Epidermal melanocyte (primary cell): ENCODE results near the gene KLK2.

Experiments
- DNase-seq: peaks from one replicate; pipeline ENCODE4 v3.0.0; 2011; ENCODE audit warnings: low spot score; ENCODE audit not compliant: insufficient read length

Gene KLK2

DNA sequence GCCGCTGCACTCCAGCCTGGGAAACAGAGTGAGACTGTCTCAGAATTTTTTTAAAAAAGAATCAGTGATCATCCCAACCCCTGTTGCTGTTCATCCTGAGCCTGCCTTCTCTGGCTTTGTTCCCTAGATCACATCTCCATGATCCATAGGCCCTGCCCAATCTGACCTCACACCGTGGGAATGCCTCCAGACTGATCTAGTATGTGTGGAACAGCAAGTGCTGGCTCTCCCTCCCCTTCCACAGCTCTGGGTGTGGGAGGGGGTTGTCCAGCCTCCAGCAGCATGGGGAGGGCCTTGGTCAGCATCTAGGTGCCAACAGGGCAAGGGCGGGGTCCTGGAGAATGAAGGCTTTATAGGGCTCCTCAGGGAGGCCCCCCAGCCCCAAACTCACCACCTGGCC, at the start of gene KLK2:
KLK2 (plus strand) TSS at position 384 of the 400 bp plus-strand sequence. CDS start 35 bp downstream, outside the sequence.
- no peak for DNase-seq

DNA sequence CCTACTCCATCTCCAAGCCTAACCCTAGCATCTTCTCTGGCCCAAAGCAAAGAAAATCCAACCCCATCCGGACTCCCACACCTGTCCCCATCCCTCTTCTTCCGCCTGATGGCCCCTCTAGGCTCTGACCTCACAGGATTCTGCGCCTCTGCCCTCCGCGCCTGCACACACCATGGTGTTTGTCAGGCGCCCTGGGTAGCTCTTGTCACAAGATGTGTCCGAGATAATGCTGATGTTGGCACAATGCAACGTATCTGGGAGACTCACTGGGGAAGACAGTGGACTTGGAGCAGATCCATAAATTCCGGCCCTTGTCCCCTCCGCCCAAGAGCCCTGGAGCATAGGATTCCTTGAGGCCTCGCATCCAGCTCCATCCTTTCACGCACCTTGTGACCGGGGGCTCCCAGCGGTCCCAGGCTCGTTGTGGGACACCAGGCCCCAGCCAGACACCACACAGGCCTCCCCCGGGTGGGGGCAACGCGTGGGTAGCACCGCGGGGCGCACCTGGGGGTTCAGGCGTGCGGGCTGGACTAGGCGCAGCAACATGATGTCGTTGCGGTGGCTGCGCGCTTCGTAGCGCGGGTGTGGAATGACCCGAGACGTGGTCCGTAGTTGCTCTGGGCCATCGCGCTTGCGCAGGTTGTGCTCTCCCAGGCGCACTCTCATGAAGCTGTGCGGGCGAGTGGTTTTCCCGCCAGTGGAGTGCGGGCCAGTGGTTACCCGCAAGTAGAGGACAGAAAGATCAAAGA, 46.6 kb upstream of the KLK2 start:
- no peak for DNase-seq

DNA sequence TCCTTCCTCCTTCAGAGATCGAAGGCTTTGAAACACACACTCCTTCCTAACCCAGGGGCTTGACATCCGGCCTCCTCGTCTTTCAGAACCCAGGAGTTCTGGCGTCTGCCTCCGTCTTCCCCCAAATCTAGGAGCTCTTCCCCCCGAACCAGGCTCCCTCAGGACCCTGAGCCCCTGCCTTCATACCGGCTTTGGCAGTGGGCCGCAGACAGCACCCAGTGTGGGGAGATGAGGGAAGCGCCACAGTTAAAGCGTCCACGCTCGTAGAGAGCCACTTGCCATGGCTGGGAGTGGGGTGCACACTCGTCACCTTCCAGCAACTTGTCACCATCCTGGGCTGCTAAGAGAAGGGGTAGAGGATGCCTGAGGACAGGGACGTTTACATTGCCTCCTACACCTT, 45.8 kb upstream of the KLK2 start:
- no peak for DNase-seq

DNA sequence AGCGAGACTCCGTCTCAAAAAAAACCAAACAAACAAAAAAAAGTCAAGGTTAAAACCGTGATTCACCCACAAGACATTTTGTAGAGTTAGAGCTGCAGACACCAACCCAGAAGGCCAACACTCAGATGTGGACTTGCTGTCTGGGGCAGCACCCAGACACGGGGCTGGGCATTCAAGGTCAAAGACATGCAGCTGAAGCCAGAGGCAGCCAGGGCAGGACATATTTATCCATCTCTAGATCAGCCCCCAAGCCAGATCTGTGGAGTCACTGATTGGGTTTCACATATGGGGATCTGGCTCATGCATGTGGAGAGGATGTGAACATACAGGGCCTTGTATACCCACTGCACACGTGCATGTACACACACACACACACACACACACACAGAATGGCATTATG, 43.4 kb upstream of the KLK2 start:
- no peak for DNase-seq

DNA sequence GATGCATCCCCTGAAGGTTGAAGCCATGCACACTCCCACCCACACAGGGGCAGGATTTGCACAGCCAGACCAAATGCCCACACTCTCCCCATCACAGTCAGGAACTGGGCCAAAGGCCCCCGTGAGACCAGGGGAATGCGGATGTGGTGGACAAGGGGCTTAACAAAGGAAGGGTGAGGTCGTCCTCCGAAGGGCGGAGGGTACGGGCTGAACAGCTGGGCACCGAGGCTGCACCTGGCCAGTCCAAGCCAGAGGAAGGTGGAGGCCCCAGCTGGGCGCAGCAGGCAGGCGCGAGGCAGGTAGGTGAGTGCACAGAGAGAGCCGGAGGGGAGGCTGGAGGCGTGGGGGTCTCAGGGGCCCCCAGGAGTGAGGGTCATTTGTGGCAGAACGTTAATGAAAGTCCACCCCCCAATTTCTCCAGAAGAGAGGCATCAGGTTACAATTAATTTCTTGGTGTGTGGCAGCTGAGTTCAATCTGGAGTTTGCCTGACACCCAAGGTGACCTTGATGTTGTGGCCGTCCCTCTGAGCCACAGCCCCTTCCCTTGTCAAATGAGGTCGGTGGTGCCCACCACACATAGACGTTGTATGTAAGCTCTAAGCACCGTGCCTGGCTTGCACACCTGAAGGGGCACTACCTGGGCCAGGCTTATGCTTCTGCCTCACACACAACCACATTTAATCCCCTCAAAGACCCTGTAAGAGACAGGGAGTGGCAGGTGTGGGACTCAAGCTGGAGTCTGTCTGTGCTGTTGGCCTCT, 42.8 kb upstream of the KLK2 start:
- no peak for DNase-seq

DNA sequence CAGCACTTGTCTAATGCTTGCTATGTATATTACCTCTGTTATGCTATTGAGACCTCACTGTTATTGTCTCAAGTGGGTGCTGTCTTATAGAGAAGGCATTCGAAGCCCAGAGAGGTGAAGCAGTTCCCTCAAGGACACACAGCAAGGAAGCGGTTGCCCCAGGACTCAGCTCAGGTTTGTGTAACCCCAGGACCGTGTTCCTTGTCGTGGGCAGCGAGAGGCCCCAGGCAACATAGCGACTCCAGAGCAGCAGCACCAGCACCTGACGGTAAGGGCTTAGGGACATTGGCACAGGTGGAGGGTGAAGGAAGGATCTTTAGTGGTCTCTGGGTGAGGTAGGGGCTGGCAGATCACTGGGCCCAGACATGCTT, 42.2 kb upstream of the KLK2 start:
- no peak for DNase-seq

DNA sequence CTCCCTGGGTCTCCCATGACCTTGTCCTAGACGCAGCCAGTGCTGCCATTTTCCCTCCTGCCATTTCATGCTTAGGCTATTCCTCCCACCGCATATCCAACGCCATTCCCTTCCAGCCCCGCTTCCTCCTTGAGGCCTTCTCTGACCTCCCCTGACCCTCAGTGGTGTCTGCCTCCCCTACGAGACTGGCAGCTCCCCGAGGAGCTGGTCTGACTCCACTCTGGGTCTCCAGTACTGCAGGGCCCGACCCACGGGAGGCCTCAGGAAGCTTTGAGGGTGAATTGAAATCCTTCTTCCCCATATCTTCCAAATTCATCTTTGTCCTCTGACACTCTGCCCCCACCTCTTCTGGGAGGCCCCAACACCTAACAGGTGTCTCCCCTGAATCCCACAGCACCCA, 40.6 kb upstream of the KLK2 start:
- no peak for DNase-seq

DNA sequence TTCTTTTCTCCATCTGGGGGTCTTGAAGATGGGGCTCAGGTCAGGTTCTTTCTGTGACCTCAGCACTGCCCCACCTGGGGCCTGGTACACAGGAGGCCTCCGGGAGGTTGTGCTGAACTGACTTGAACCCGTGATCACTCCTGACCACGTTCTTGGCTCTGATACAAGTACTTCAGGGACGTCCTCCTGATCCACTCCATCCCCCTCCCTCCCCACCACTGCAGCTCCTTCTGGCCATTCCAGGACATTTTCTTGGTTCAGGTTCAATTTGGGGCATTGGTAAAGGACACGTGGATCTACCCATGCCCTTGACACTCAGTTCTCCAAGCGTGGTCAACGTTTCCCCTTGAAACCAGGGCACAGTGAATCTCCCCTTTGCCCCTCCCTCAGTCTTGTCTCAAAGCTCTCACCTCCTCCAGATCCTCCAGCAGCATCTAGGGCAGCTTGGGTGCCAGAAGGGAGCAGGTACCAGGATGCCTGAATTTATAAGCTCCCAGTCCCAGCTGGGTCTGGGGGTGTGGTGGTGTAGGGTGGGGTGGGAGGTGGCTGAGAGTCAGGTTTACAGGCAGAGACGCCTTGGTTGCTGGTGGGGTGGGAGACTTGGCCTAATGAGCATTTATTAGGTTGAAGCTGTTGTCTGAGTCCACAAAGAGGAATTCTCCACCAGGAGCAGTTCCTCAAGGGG, 40.0 kb upstream of the KLK2 start, which contains the start of gene KLK15:
KLK15 (minus strand) TSS at position 458 of the 685 bp plus-strand sequence. CDS start 2,082 bp downstream, outside the sequence.
- no peak for DNase-seq

DNA sequence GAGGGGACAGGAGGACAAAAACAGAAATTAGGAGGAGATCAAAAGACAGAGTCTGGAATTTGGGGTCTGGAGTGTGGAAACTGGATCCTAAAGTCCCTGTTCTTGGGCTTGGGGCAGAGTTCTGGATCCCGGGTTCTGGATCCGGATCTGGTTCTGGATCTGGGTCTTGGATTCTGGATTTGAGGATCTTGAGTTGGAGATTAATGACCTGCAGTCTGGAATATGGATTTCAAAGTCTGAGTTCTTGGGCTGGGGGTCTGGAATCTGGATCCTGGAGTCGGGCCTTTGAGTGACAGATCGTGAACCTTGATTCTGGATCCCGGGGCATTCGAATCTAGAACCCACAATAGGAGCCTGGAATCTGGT, 39.5 kb upstream of the KLK2 start:
- DNase-seq, result no peak

DNA sequence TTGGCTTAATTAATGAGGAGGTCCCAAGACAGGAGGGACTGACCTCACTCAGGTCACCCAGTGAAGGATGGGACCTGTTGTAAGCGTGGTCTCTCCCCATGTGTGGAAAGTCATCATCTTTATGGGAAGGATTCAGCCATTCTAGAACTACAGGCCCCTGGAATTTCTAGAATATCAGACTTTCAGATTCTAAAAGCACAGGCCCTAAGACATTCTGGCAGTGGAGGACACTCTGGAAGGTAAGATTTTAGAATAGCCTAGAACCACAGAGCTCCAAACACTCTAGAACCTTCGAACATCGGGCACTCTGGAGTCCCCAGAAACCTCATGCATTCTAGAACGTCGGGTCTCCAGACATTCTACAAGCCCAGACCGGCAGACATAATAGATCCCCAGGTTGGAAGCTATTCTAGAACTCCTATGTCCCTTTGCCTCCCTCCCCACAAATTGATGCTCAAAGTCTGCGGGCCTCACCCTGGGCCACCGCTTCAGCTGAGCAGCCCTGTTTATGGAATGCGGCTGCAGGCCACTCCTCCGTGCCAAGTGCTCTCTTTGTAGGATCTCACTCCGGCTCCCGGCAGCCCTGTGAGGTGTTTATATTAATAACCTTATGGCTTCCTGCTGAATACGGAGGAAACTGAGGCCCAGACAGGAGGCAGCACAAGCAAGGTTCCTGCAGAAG, 38.0 kb upstream of the KLK2 start:
- DNase-seq, result no peak

DNA sequence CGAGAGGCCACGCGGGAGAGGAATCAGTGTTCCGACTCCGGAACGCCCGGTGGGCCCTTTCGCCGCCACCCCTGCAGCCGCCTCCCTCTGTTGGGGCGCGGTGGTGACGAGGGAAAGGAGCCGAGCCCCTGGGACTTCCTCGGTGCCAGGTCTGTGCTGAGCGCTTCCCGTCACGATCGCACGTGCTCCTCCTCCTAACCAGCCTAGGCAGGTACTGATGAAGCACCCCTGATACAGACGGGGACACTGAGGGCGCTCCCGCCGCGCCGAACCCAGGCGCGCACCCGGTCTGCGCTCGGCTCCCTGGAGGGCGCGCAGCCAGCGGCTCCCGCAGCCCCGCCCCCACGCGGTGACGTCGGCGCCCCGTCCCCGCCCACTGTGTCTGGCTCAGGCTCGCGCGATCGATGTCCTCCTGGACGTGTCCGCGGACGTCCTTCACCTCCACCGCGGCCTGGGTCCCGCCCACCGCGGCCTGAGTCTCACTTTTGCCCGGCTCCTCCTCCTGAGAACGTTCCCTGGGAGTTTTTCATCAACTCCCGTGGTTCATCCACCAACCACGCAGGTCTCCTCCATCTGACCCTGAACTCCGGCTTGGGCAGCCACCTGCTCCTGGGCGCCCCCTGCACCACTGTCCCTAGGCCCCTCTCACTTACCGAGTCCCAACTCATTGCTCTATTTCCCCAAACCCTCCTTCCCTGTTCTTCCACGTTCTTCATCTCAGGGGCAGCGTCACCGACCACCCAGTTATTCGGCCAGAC, 37.3 kb upstream of the KLK2 start:
- DNase-seq, result peak; percentile 61

DNA sequence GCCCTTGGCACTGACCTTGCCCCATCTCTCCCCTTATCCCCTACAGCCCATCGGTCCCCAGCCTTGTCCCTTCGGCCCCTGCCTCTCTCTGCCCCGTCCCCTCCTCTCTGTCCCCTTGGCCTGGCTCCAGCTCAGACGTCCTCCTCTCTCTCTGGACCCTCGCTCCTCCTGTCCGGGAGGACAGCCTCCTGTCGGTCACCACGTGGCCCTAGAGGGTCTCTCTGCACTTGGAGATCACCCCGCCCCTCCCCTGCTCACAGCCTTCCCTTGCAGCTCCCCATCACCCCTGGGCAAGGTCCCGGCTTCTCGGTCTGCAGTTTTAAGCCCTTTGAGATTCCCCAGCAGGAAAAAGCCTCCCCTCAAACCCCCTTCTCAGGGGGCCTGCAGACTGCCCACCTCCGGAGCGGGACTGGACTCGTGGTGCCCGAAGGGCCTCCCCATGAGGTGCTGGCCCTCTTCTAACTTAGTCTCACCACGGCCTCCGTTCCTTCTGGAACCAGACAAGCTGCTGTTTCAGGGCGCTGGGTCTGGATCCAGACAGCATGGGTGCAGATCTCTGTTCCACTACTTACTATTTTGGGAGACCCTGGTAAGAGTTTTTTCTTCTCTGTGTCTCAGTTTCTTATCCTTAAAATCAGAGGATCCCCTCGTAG, 36.6 kb upstream of the KLK2 start:
- no peak for DNase-seq

DNA sequence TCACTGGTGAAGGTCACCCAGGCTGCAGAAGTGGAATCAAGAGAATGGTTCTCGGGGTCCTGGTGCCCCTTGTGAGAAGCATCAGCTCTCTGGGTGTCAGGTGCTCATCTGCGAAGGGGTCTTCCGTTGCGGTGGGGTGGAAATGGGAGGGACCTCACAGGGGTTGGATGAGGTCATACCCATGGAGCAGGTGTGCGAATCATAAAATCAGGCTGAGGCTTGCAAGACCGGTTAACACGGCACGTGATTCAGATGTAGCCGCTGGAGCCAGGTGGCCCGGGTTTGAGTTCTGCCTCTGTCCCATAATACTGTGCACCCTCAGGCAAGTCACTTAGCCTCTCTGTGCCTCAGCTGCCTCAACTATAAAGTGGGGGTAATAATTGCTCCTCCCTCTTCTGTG, 35.9 kb upstream of the KLK2 start:
- DNase-seq, result no peak

DNA sequence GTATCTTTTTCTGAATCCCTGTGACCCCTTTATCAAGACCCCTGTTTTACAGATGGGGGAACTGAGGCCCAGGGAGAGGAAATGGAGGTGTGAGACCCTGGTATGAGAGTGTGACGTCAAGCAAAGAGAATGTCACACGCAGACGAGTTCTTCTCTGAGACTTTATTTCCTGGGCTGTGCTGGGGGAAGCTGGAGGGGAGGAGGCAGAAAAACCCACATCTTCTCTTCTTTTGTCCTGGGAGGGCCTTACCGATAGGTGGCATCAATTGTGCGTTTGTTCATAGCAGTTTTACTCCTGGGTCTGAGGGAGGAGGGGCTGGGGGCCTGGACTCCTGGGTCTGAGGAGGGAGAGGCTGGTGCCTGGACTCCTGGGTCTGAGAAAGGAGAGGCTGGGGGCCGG, 35.0 kb upstream of the KLK2 start:
- DNase-seq, result no peak

DNA sequence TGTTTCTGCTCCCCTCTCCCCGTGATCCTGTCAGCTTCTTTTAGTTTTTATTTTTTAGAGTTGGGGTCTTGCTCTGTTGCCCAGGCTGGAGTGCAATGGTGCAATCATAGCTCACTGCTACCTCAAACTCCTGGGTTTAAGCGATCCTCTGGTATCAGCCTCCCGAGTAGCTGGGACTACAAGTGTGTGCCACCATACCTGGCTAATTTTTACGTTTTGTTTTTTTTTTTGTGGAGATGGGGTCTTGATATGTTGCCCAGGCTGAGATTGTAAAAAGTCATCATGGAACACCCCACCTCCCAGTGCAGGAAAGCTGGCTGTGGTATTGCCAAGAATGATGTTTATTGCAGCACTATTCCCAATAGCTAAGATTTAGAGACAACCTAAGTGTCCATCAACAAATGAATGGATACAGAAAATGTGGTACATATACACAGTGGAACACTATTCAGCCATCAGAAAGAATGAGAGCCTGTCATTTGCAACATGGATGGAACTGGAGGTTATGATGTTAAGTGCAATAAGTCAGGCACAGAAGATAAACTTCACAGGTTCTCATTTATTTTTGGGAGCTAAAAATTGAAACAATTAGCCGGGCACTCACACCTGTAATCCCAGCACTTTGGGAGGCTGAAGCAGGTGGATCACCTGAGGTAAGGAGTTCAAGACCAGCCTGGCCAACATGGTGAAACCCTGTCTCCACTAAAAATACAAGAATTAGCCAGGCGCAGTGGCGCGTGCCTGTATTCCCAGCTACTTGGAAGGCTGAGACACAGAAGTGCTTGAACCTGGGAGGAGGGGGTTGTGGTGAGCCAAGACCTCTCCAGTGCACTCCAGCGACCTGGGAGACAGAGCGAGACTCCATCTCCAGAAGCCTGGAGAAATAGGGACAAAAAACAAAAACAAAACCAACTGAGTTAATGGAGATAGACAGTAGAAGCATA, 33.3 kb upstream of the KLK2 start:
- no peak for DNase-seq

DNA sequence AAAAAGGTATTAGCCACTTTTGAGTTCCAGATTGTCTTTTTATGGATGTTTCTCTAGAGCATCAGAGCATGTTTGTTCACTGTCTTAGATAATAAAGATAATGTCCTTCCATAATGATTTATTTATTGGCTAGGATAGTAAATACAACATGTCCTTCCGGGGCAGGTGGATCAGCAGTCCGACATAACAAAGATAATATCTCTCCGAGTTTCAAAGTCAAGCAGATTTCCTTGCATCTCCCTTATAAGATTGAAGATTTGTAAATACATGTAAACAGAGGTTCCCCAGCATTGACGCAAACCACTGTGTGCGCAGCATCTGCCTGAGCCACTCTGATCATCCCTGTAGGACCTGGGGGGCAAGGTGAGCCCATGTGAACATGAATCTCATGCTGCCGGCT, 31.1 kb upstream of the KLK2 start:
- no peak for DNase-seq

DNA sequence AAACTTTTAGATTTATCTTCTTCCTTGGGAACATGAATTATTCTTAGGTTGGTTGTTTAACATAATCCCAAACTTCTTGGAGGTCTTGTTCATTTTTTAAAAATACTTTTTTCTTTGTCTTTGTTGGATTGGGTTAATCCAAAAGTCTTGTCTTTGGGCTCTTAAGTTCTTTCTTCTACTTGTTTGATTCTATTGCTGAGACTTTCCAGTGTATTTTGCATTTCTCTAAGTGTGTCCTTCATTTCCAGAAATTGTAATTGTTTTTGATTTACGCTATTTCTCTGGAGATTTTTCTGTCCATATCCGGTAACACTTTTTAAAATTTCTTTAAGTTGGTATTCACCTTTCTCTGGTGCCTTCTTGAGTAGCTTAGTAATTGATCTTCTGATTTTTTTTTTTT, 30.0 kb upstream of the KLK2 start:
- DNase-seq, result no peak

DNA sequence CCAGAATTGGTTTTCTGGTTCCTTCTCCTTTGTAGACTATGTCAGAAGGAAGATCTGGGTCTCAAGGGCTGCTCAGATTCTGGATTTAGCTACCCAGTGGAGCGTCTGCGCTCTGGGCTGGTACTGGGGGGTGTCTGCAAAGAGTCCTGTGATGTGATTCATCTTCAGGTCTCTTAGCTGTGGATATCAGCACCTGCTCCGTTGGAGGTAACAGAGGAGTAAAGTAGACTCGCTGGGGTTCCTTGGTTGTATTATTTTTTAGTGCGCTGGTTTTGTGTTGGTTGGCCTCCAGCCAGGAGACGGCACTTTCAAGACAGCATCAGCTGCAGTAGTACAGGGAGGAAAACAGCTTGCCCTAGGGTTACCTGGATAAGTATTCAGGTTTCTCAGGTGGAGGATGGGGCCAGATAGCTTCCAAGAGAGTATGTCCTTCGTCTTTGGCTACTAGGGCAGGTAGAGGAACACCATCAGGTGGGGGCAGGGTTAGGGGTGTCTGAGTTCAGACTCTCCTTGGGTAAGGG, 29.5 kb upstream of the KLK2 start:
- DNase-seq, result no peak

DNA sequence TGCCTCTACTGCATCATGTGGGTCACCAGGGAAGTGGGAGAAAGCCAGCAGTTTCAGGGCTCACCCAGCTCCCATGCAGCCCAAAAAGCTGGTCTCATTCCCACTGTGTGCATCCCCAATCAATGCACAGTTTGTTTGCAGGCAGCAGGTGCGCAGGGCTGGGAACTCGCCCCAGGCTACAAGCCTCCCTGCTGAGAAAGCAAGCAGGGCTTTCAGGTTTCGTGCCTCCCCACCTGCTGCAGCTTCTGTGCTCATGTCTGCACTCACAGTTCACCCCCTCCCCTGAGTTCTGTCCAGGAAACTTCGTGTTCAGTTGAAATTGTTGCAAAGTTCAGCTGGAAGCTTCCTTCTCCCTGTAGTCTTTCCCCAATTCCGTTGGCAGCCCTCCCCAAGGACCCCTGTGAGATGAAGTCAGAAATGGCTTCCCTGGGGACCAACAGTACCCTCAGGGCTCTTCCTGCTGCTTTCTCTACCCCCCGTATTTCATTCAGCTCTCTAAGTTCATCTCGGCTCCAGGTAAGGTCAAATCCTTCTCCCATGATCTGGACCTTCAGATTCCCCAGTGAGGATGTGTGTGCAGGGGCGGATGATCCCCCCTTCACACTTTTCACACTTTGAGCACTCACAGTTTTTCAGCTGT, 28.8 kb upstream of the KLK2 start:
- DNase-seq, result no peak
